ENCODE data around the gene TP53RK. TPM values are rescaled to one million over a fixed set of nuclear protein-coding genes. Genes with fewer than 3 reads are reported as not detected.

Gene TP53RK
- polyA plus RNA-seq, 4 donors, result 15.4 to 20.7 (median 17.8) TPM

DNA sequence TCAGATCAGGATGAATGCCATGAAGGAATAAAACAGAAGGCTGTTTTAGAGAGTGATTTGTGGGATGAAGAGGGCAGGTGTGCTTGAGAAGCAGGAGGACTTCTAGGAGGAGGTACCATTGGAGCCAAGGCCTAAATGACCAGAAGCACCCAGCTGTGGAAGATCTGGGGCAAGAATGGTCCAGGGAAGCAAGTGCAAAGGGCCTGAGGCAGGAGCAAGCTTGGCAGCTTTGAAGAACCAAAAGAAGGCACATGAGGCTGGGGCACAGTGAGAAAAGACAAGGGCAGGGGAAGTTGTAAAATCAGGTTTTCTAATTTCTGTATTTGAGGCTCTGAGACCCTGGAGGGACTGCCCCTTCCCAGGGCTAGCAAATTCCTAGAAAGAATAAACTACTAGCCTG lies 47.8 kb downstream of the TP53RK start:
- no peak for DNase-seq (ENCODE audit: low read depth in 4 of 4, low spot score in 3 of 4)

DNA sequence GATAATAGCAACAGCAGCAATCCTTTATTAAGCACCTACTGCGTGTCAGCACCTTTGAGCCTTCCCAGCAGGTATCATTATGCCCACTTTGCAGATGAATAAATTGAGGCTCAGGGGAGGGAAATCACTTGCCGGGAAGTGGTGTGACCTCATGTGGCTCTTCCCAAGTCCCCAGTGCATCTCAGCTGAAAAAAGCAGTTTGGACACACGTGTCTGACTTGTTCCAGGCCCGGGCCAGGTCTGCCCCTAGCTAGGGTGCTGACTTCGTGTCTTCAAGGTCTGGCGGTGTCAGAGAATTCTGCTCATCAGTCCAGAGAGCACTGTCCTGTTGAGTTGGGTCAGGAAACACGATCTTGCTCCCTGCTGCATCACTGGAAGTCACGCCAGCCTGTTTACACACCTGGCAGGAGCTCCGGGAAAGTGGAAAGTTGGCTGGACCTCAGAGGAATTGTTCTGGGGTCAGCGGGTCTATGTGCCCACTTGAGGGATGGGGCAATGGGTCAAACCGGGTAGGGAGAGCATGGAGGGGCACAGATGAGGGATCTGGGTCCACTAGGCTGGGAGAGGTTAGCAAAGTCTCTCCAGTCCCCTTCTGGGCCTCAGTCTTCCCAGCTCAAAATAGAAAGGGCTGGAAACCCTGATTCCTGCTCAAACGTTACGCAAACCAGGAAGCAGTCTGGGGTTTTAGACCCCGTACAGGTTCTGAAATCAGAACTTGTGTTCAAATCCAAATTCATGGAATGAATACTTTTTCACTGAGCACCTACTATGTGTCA lies 48.5 kb downstream of the TP53RK start:
- no peak for DNase-seq (ENCODE audit: low read depth in 4 of 4, low spot score in 3 of 4)

DNA sequence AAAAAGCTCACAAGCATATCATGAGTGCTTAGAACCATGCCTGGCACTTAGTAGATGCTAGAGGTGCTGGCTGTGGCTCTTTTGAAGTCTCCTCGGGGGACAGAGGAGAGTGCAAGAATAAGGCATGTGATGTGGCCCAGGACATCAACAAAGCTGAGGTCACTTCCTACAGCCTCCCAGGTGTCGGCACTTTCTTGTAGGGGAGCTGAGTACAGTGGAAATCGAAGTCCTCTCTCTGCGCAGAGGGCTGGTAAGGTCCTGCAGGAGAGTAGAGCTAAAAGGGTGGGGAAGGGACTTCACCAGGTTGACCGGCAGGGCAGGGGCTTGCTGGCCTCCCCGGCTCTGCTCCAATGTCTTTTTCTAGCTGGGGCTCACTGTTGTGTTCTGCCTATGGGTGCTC lies 49.2 kb downstream of the TP53RK start:
- no peak for DNase-seq (ENCODE audit: low read depth in 4 of 4, low spot score in 3 of 4)

DNA sequence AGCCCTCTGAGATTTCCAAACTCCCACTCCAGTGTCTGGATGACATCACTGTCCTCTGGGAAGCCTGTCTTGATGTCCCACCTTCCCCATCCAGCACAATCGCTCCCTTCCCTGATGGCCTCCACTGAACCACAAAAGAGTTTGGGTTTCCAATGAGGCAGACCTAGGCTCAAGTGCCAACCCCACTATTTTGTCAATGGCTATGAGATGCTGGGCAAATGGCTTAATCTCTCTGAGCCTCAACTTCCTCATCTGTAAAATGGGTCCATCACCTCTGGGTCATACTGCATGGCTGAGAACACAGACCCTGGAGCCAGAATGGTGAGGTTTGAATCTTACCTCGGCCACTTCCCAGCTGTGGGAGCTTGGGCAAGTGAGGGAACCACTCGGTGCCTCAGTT lies 49.7 kb downstream of the TP53RK start:
- no peak for DNase-seq (ENCODE audit: low read depth in 4 of 4, low spot score in 3 of 4)

DNA sequence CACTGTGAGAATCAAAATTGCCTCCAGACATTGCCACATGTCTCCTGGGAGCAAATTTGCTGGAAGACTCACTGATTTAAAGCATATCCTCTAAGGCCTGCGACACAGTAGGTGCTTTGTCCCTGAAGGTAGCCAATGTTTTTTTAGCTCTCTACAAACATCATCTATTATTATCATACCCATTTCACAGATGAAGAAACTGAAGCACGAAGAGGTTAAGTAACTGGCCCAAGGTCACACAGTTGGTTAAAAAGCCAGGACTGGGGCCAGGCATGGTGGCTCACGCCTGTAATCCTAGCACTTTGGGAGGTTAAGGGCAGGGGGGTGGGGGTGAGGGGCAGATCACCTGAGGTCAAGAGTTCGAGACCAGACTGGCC lies 50.4 kb downstream of the TP53RK start:
- no peak for DNase-seq (ENCODE audit: low read depth in 4 of 4, low spot score in 3 of 4)

DNA sequence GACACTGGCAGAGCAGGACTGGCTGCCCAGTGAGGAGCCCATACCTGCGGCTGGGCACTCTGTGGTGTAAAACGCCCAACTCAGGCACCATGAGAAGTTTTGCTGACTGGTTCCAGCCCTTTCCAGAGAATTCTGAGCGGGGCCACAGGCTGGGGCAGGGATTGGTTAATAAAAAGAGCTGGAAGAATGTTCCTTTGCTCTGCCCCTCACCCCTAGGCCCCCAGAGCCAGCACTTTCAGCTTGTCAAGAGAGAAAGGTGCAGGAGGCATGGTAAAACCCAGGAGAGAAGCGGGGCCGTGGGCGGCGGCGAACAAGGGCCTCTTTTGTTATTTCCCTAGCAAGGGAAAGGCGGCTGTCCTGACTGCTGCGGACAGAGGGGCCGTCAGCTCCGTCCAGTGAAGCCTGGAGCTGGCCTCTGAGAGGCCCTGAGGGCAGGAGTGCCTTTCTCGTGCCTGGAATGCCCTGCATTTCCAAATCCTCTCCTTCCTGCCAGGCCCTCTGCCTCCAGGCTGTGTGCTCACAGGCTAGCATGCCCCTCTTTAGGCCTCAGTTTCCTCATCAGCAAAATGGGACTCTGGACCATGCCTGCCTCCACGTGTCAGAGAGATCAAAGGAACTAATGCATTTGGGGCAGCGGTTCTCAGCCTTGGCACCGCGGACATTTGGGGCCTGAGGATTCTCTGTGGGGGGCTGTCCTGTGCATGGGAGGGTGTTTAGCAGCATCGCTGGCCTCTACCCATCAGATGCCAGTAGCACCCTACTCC lies 50.9 kb downstream of the TP53RK start:
- DNase-seq (ENCODE audit: low read depth in 4 of 4, low spot score in 3 of 4), result no peak

DNA sequence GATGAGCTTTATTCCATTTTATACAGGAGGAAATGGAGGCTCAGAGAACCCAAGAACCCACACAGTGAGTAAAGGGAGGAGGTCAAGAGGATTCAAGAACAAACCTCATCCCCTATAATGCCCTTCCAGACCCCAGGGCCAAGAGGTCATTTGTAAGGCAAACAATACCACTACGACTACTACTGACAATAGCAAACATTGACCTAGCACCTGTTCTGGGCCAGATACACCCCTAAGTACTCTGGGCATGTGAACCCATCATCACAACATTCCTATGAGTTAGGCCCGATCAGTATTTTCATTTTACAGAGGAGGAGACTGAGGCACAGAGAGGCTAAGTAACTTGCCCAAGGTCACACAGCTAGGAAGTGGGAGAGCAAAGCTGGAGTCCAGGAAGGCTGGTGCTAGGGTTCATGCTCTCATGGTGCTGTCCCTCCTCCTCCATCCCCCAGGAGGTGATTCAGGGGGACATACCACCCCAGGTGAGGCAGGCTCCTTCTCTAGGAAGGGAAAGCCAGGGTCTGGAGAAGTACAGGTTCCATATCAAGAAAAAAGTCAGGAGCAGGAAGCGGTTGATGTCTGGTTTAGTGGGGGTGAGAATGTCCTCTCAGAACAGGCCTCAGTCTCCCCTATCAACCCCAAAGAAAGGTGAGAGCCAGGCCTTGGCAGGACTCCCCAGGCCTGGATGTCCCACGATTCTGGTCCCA lies 51.7 kb downstream of the TP53RK start:
- no peak for DNase-seq (ENCODE audit: low read depth in 4 of 4, low spot score in 3 of 4)

DNA sequence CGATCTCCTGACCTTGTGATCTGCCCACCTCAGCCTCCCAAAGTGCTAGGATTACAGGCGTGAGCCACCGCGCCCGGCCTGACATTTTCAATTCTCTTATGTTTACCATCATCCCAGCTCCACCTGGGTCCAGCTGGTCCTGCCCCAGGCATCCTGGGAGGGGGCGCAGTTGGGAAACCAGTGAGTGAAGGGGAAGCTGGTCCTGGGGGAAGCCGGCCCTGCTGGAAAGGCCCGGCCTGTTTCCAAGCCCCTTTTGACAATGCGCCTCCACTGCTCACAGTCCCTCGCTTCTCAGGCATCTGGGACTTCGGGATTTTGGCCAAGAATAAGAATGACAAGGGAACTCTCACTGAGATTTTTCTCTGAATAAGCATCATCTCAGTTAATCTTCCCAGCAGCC lies 52.2 kb downstream of the TP53RK start:
- no peak for DNase-seq (ENCODE audit: low read depth in 4 of 4, low spot score in 3 of 4)

DNA sequence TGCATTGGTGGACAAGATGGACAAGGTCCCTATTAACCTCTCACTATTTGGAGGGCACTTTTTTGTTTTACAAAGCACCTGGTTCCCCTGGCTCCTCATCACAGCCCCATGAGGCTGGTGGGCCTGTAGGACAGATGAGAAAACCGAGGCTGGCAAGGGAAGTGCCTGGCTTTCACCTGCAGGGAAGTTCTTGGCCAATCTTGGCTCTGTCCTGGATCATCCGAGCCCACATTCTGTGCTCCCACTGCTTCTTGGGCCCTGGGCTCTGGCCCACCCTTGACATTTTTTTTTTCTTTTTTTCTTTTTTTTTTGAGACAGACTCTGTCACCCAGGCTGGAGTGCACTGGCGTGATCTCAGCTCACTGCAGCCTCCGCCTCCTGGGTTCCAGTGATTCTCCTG lies 52.7 kb downstream of the TP53RK start:
- no peak for DNase-seq (ENCODE audit: low read depth in 4 of 4, low spot score in 3 of 4)

DNA sequence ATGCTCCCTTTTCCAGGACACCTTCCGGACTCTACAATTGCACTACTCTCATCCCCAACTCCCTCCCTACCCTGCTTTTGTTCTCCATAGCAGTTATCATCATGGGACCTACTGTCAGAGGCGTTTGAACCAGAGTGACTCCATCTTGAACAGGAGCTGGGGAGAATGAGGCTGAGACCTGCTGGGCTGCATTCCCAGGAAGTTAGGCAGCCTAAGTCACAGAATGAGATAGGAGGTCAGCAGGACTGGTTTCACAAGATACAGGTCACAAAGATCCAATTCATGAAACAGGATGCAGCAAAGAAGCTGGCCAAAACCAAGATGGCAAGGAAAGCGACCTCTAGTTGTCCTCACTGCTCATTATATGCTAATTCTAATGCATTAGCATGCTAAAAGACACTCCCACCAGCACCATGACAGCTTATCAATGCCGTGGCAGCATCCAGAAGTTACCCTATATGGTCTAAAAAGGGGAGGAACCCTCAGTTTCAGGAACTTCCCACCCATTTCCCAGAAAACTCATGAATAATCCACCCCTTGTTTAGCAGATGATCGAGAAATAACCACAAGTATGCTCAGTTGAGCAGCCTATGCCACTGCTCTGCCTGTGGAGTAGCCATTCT lies 53.6 kb downstream of the TP53RK start:
- DNase-seq (ENCODE audit: low read depth in 4 of 4, low spot score in 3 of 4), result no peak

DNA sequence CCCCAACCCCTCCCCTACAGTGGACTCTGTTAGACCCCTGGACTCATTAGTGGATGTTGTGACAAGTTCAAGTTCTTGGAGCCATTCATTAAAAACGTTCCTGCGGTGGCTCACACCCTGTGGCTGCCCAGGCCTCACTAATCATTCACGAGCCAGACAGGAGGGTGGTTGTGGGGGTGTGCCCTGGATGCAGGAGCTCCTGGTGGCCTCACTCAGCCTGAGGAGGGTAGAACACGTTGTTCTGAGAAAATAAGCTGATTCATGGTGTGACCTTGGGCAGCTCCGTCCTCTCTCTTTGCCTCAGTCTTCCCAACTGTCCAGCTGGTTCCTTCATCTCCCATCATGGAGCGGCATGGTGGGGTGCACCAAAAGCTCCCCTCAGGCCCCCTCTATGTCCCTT lies 54.7 kb downstream of the TP53RK start:
- no peak for DNase-seq (ENCODE audit: low read depth in 4 of 4, low spot score in 3 of 4)

Other genes with a start within 250 kb of the TP53RK start
- gene ZNF334, start 175.9 kb downstream of the TP53RK start, polyA plus RNA-seq (ENCODE audit: insufficient read length in 4 of 4), result 10 to 100 TPM; 22.9 to 33.9 (median 28.2) TPM
- not detected for gene OCSTAMP, start 138.8 kb downstream of the TP53RK start, polyA plus RNA-seq (ENCODE audit: insufficient read length in 4 of 4)
- 10 to 100 TPM; 10.2 to 29.1 (median 16.3) TPM for gene SLC13A3, start 38.0 kb downstream of the TP53RK start, polyA plus RNA-seq (ENCODE audit: insufficient read length in 4 of 4)
- 10 to 100 TPM; 16.9 to 17.7 (median 17.1) TPM for gene SLC2A10, start 20.2 kb upstream of the TP53RK start, polyA plus RNA-seq (ENCODE audit: insufficient read length in 4 of 4)
- gene EYA2, start 205.4 kb upstream of the TP53RK start, polyA plus RNA-seq (ENCODE audit: insufficient read length in 4 of 4), result 1 to 10 TPM in 2 of 4 donors, under 1 TPM in 2; 0.67 to 1.7 (median 1.0) TPM

All from right renal pelvis (tissue), 4 donors.